GM21717 (cell line): Measurements from ENCODE around the gene ST8SIA2.

Experiments used
- ATAC-seq: cut with Tn5 transposase; IDR thresholded peaks from one replicate; pipeline ENCODE4 v1.9.1; 2021; ENCODE audit warnings: mild to moderate bottlenecking, moderate library complexity; ENCODE audit not compliant: unreplicated experiment

ST8SIA2 gene

DNA sequence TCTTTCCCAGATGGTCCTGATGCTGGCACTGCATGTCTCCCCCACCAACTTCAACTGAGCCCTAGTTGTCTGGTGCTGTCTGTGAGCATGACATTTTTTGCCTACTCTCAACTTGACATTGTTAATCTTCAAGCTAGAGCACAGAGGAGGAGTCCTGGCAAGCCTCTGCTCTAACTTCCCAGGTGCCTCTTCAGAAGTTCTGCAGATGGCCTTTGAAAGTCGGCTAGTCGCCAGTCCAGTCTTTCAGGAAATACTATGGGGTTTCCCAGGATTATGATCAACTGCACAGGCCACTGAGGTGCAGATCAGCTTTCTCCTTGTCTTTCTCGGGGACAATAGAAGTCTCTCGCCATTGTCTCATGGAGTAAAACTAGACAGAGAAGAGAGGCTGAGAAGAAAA is 86.7 kb downstream of the ST8SIA2 start:
- no peak for ATAC-seq

DNA sequence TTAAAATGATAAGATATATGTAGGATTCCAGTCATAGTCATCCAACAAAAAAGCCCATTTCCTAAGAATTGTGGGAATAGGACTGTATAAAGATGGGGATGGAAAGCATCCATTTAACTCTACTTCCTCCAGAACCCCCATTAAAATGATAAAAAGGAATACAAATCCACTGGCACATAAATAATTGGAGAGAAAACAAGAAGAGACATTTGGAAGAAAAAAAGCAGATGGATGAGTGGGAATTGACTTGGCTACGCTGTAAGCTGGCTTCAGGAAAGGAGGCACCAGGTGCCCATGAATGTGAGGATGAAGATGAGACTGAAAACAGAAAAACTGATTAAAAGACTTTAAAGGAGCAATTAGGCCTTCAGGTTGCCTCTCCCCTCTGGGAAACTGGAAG is 91.8 kb downstream of the ST8SIA2 start:
- no peak for ATAC-seq

DNA sequence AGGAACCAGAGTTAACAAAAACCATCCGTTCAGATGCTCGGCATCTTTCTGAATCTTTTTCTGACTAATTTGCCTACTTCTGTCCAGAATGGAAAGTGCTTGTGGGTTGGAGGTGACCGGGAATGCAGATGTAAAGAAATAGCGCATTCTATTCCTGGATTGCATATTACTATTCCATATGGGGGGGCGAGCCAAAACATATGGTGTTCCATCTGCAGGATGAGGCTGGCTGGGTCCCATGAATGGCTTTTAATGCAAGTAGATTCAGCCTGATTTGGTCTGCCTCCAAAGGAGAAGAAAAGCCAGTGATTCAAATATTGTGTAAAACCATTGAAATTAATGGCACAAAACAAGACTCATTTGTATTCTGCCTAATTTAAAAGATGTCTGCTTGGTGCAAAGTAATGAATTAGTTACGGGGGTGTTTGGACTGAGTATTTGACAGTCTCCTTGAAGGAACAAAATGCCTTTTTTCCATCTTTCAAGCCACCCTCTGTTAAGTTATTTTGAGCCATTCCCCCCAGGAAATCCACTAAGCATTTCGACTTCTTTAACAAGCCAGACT is 99.0 kb downstream of the ST8SIA2 start:
- no peak for ATAC-seq

DNA sequence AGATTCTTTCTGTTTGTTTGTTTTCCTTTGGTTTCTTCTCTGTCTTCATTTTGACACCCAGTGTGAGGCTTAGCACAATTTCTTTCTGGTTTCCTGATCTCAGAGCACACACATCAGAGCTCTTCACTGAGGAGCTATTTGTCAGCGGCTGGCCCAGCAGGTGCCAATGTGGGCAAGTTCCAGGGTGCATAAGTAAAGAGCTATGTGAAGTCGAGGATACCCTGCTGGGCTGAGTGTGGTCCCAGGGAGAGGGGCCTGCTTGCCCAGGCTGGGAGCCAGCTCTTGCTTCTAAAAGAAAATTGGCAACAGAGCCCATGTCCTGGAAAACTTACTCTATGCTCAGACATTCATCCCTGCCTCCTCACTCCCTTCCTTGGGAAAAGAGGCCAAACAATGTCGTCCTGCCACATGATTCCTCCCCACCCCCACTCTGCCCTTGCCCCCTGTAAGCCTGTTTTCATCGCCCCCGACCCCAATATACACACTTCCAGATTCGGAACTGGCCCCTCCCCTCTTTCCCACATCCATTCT is 101.2 kb downstream of the ST8SIA2 start:
- no peak for ATAC-seq

DNA sequence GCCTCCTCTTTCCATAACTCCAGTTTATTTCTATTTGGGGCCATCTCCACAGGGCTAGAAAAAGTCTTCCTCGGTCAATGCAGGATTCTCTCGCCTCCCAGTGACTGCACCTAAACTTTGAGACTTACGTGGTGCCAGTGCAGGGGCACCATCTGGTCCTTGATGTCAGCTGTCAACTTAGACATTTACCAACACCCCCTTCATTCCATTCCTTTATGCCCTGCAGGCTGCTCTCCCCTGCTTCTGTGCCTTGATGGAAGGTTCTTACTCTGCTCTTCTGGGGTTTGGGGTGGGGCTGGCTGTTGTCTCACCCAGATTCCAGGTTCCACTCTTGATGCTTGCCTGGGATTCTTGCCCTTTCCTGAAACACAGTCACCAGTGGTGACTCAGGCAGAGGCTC is 101.8 kb downstream of the ST8SIA2 start:
- no peak for ATAC-seq

DNA sequence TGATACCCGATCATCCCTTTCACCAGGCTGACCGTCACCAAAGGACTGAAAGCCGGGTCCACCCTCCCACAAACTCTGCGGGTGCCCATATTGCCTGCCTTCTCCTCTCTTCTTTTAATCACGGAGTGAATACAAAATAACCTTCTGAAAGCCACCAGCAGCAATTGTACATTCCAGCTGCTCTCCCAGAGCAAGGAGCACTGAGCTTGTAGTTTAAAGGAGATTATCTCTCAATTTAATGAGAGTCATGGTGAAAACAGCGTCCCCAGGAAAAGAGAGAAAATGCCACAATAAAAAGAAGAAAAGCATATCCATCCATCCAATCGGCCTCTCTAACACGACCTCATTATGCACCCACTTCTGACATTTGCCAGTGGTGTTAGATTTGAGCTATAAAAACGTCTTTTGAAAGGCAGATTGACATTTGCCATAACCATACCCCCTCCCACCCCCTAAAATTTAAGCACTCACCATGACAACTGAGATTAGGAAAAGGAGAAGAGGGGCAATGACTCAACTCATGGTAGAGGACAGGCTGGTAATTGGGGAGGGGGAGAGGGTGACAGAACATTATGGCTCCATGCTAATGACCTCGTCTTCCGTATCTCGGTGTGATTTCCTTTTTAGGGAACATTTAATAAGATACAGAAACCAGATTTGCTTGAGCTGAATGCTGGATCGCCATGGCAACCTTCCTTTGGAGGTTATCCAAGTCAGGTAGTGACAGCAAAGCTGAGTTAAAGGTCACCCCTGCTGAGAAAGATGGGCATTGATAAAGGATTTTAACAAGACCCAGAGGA is 106.2 kb downstream of the ST8SIA2 start:
- no peak for ATAC-seq

DNA sequence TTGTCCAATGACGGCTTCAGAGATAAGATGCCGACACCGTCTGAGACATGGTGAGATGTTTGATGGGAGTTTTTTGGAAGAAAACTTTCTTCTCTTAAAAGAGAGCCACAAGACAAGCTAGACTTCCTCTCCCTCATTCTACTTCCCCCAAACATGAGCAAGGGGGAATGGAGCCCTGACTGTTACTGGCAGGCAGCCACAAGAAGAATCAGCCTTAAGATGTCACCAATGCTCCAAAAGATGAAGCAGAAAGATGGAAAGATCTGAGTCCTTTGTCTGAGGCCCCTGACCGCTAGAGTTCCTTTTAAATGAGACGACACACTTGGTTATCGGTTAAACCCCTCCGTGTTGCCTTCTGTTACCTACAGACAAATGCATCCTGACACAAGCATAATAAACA is 108.7 kb downstream of the ST8SIA2 start:
- ATAC-seq: no peak

DNA sequence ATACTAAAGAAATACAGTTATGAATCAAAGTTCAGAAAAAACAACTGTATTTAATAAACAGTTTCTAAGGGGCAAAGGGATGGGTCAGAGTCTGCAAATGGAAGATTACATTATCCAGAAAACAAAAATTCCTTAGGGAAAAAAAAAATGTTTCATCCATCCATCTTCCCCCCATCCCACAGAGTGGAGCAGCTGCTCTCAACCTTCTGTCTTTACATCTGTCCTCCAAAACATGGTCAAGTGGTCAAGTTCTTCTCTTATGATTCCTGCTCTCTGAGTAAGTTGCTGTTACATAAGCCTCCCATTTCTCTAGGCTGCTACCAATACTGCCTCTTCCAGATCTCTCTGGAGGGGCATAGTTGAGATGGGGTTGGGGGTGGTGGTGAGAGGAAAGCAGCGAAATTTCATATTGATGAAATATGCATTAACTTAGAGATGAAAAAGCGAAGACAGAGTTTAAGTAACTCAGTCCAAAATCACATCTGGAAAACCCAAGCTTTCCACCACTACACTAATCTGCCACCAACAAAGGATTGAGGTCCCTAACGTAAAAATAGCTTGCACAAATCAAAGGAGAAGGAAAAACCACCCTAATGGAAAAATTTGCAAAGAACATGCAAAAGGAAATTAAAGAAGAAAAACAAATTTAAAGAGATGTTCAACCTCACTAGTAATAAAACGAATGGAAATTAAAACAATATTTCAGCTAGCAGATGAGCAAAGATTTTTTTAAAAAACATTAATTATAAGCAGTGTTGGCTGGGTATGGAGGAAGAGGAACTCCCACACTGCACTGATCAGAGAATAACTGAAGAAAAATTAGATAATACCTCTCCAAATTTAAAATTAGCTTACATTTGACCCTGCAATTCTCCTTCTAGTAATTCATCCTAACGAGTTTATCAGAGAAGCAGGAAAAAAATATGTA is 109.5 kb downstream of the ST8SIA2 start:
- ATAC-seq: no peak

DNA sequence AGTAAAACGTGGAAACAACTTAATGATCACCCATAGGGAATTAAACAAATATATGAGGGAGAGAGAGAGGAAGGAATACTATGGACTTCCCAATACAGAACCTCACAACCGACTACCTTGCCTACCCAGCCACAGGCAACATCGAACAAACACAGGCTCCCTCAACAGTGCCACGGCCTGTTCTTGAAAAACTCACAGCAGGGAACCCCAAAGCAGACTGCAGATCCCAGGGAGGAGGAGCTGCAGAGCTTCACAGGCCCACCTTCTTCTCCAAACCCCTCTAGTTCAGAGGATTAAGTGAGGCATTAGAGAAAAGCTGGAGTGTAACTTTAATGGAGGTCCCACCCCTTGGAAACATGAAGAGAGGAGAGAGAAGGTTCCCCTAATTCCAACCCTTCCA is 110.2 kb downstream of the ST8SIA2 start:
- ATAC-seq: no peak

DNA sequence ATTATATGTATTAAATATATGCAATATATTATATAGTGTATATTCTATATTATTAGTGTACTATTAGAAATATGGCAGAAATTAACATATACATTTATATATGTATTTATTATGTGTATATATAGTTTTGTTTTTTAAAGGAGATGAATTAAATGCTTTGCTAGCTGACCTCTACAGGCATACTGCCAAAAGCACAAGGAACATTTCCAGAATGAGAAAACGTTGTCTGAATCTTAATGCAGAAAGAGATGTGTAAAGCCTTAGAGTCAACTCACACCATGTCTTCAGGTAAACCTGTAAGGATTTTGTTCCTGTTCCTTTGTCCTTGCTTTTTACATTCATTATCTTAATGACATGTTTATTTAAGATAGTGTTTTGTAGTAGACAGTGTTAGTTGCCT is 111.9 kb downstream of the ST8SIA2 start:
- no peak for ATAC-seq

DNA sequence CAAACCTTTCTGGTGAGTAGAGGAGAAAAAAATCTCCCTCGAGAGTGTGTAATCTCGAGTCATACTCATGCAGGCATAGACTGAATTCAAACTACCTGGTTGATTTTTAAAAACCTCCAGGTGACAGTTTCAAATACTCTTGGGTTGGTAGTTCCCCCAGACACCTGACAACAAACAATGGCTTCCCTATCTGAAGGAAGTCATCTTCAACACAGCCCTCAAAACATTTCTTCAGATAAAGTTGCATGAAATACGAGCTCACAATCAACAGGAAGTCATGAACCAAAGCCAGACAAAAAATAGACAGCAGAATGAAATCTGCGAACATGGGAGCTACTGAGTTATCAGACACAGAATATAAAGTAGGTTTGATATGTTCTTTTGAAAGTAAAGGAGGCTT is 112.8 kb downstream of the ST8SIA2 start:
- ATAC-seq: no peak

DNA sequence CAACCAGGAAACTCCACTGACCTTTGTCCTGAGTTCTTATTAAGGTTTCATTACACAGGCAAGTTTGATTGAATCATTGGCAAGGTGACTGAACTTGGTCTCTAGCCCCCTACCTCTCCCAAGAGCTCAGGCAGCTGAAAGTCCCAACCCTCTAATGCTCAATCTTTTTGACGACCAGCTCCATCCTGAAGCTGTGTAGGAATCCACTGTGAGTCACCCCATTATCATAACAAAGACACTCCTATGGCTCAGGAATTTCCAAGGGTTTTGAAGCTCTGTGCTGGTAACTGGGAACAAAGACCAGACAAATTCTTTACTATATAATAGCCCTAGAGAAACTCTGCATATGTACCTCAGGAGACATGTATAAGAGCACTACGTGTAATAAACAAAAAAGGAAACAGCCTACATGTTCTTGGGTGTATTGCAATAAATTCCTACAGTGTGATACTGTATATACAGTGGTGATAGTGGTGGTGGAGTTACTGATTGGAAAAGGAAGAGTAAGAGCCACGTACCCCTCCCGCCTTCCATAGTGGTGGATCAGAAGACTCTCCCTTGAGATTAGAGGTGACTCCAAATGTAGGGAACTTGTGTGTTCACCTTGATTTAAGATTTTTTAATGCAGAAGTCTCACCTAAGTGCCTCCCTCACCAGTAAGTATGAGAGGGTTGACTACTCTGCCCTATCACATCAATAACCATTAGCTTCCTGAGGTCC is 116.6 kb downstream of the ST8SIA2 start:
- ATAC-seq: no peak
